ENCODE measurements around the gene MRPS16. TPM values are rescaled to one million over a fixed set of nuclear protein-coding genes. Genes with fewer than 3 reads are reported as not detected.

Gene MRPS16
- total RNA-seq, 1 experiment from 2014 or later = 191 TPM

DNA sequence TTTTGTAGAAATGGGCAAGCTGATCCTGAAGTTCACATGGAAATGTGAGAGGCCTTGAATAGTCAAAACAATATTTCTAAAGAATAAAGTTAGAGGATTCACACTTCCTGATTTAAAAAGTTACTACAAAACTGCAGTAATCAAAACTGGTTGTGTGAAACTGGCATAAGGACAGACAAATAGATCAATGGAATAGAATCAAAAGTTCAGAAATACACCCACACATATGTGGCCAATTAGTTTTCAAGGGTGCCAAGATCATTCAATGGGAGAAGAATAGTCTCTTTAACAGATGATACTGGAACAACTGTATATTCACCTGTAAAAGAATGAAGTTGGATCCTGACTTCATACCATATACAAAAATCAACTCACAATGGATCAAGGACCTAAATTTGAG lies 33.1 kb downstream of the MRPS16 start:
- no peak for DNase-seq
- ChIA-PET POLR2A (no interaction called here), CTCF (interaction anchor here (0.6 to 0.9 kb wide), 3 partner anchors 39 to 123 kb away, joined by 3 to 7 read pairs (median 3); partner anchors contain the start of gene P4HA1)
- TF ChIP-seq, protein P1, sequence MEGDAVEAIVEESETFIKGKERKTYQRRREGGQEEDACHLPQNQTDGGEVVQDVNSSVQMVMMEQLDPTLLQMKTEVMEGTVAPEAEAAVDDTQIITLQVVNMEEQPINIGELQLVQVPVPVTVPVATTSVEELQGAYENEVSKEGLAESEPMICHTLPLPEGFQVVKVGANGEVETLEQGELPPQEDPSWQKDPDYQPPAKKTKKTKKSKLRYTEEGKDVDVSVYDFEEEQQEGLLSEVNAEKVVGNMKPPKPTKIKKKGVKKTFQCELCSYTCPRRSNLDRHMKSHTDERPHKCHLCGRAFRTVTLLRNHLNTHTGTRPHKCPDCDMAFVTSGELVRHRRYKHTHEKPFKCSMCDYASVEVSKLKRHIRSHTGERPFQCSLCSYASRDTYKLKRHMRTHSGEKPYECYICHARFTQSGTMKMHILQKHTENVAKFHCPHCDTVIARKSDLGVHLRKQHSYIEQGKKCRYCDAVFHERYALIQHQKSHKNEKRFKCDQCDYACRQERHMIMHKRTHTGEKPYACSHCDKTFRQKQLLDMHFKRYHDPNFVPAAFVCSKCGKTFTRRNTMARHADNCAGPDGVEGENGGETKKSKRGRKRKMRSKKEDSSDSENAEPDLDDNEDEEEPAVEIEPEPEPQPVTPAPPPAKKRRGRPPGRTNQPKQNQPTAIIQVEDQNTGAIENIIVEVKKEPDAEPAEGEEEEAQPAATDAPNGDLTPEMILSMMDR (IDR thresholded peaks at IDR 0.05; ENCODE audit: insufficient read depth in 1 of 2, low read depth in 1 of 2, low read length in 1 of 2, severe bottlenecking in 1 of 2, unreplicated experiment in 1 of 2) = no peak
- intact Hi-C loops (cut with micrococcal nuclease; ENCODE audit: unreplicated experiment) = no loop called here
- peaks cover 7% of the 10 kb centered on the region for H3K36me3 Mint-ChIP-seq (ENCODE audit: insufficient read depth, unreplicated experiment)
- H3K27me3 ChIP-seq (replicated peaks; ENCODE audit: control insufficient read depth, insufficient read depth, low read length) = no peaks in the 10 kb centered on the region
- H3K4me3 ChIP-seq (ENCODE audit: low read depth, low read length) = no peak overlapping the region
- peaks cover 25% of the 10 kb centered on the region for H3K4me1 ChIP-seq
- H3K36me3 ChIP-seq (ENCODE audit: control insufficient read depth, insufficient read depth, low read length) = peaks cover 2% of the 10 kb centered on the region
- H3K4me3 Mint-ChIP-seq (ENCODE audit: unreplicated experiment) = no peak overlapping the region
- BruUV-seq (replicated peaks) = no TSS peak
- H3K9me3 Mint-ChIP-seq (ENCODE audit: unreplicated experiment) = peaks cover 12% of the 10 kb centered on the region
- no peaks in the 10 kb centered on the region for H3K9me3 ChIP-seq
- no peaks in the 10 kb centered on the region for H3K27me3 Mint-ChIP-seq (ENCODE audit: insufficient read depth, unreplicated experiment)
- no peak overlapping the region for H3K27ac Mint-ChIP-seq (ENCODE audit: unreplicated experiment)
- H3K4me1 Mint-ChIP-seq (ENCODE audit: low read depth, unreplicated experiment) = peaks cover 22% of the 10 kb centered on the region

DNA sequence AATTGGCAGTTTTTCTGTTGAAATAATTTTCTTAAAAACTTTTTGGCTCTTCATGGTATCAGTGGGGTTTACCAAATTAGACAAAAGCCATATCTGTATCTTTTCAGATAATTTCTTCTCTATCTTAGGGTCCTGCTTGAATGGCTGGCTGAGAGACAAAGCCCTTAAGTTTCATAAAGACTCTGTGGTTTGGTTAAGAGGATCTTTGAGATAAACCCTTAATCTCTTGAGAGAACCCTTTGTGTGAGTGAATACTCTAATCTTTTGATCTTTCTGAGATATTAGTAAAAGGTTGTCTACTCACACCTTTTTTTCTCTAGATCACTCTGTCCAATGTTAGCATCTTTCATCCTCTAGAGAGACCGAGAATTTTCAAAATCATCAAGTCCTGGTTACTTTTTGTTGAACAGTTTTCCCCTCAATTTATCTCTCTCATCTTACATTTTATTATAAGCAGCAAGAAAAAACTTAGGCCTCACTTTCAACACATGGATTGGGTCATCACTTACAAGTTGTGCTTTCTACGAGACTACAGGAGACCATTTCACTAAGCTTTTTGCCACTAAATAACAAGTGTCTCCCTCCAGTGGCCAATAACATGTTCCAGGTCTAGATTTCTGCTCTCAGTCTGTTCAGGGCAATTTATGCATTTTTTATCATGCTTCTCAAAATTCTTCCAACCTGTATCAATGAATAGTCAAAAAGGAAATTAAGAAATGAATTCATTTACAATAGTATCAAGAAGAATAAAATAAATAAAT lies 33.8 kb downstream of the MRPS16 start:
- CTCF ChIA-PET = interaction anchor here (0.6 to 1.3 kb wide), 5 partner anchors 38 to 1149 kb away, joined by 3 to 9 read pairs (median 5); partner anchors contain the start of gene P4HA1
- H3K36me3 Mint-ChIP-seq (ENCODE audit: insufficient read depth, unreplicated experiment) = peaks cover 7% of the 10 kb centered on the region
- peaks cover 22% of the 10 kb centered on the region for H3K4me1 Mint-ChIP-seq (ENCODE audit: low read depth, unreplicated experiment)
- intact Hi-C loops (cut with micrococcal nuclease; ENCODE audit: unreplicated experiment) = loop anchor here (1.0 kb wide), 1 partner anchor 50 kb away; the partner anchor contains the start of genes ECD and FAM149B1
- BruUV-seq (replicated peaks) = TSS peak; percentile 28
- H3K27ac Mint-ChIP-seq (ENCODE audit: unreplicated experiment) = peak overlapping the region; percentile 82
- H3K4me3 Mint-ChIP-seq (ENCODE audit: unreplicated experiment) = no peak overlapping the region
- H3K9me3 Mint-ChIP-seq (ENCODE audit: unreplicated experiment) = peaks cover 12% of the 10 kb centered on the region
- DNase-seq = peak in 1 of 2 experiments; percentile 60
- TF ChIP-seq, protein P1 (IDR thresholded peaks at IDR 0.05; ENCODE audit: insufficient read depth in 1 of 2, low read depth in 1 of 2, low read length in 1 of 2, severe bottlenecking in 1 of 2, unreplicated experiment in 1 of 2) = peak; percentile 61 to 74
- H3K27me3 ChIP-seq (replicated peaks; ENCODE audit: control insufficient read depth, insufficient read depth, low read length) = no peaks in the 10 kb centered on the region
- POLR2A ChIA-PET = interaction anchor here (1.5 to 2.1 kb wide), 2 partner anchors 28 to 50 kb away, joined by 9 to 15 read pairs; partner anchors contain the start of genes ECD and FAM149B1
- H3K9me3 ChIP-seq = no peaks in the 10 kb centered on the region
- no peaks in the 10 kb centered on the region for H3K27me3 Mint-ChIP-seq (ENCODE audit: insufficient read depth, unreplicated experiment)
- no peak overlapping the region for H3K4me3 ChIP-seq (ENCODE audit: low read depth, low read length)
- H3K4me1 ChIP-seq = peaks cover 25% of the 10 kb centered on the region
- peaks cover 2% of the 10 kb centered on the region for H3K36me3 ChIP-seq (ENCODE audit: control insufficient read depth, insufficient read depth, low read length)

DNA sequence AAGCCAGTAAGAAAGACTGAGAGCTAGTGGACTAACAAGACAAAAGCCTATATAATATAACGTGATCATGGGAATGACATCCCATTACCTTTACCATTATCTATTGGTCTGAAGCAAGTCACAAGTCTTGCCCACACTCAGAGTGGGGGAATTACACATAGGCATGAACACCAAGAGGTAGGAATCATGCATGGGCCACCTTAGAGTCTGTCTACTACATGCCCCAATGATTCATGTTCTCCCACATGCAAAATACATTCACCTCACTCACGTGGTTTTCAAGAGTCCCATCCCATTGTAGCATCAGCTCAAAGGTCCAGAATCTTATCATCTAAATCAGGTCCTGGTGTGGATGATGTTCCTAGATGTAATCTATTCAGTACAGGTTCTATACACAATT lies 34.8 kb downstream of the MRPS16 start:
- H3K9me3 ChIP-seq = no peaks in the 10 kb centered on the region
- Mint-ChIP-seq H3K4me1 (ENCODE audit: low read depth, unreplicated experiment) (peaks cover 22% of the 10 kb centered on the region), H3K27ac (ENCODE audit: unreplicated experiment) (peak overlapping the region; percentile 82), H3K9me3 (ENCODE audit: unreplicated experiment) (peaks cover 12% of the 10 kb centered on the region), H3K27me3 (ENCODE audit: insufficient read depth, unreplicated experiment) (no peaks in the 10 kb centered on the region), H3K4me3 (ENCODE audit: unreplicated experiment) (no peak overlapping the region), H3K36me3 (ENCODE audit: insufficient read depth, unreplicated experiment) (peaks cover 7% of the 10 kb centered on the region)
- intact Hi-C loops (cut with micrococcal nuclease; ENCODE audit: unreplicated experiment) = loop anchor here (1.0 to 2.0 kb wide), 2 partner anchors 49 to 121 kb away; partner anchors contain the start of genes ECD, FAM149B1 and P4HA1
- BruUV-seq (replicated peaks) = TSS peak; percentile 50
- no peak for DNase-seq
- ChIA-PET POLR2A (interaction anchor here (1.5 to 2.1 kb wide), 2 partner anchors 29 to 49 kb away, joined by 9 to 15 read pairs; partner anchors contain the start of genes ECD and FAM149B1), CTCF (interaction anchor here (0.6 to 1.3 kb wide), 3 partner anchors 49 to 1086 kb away, joined by 7 to 9 read pairs (median 7); partner anchors contain the start of gene P4HA1)
- TF ChIP-seq, protein P1 (IDR thresholded peaks at IDR 0.05; ENCODE audit: insufficient read depth in 1 of 2, low read depth in 1 of 2, low read length in 1 of 2, severe bottlenecking in 1 of 2, unreplicated experiment in 1 of 2) = no peak
- no peaks in the 10 kb centered on the region for H3K27me3 ChIP-seq (replicated peaks; ENCODE audit: control insufficient read depth, insufficient read depth, low read length)
- peaks cover 25% of the 10 kb centered on the region for H3K4me1 ChIP-seq
- H3K36me3 ChIP-seq (ENCODE audit: control insufficient read depth, insufficient read depth, low read length) = peaks cover 2% of the 10 kb centered on the region
- H3K4me3 ChIP-seq (ENCODE audit: low read depth, low read length) = no peak overlapping the region

Data from Caco-2 (cell line).